Measurements from ENCODE around the gene DMRT1.

DMRT1 gene
- total RNA-seq: 0 reads per million in 2 donors

- DNase-seq: no peak
Observed at GRCh38 chr9:841371-842209, at the start of gene DMRT1. Gene DMRT1 (plus strand): TSS chr9:841697. CDS start chr9:841839, 142 bp downstream.

GRCh38 chr9:792331-793260 lies 48.9 kb upstream of the DMRT1 start:
- DNase-seq: no peak

GRCh38 chr9:794386-794785 lies 47.1 kb upstream of the DMRT1 start:
- DNase-seq: no peak

- DNase-seq: no peak
Observed at GRCh38 chr9:795869-796268, 45.6 kb upstream of the DMRT1 start.

GRCh38 chr9:800591-801150 lies 40.8 kb upstream of the DMRT1 start:
- no peak for DNase-seq

GRCh38 chr9:801399-802071 lies 40.0 kb upstream of the DMRT1 start:
- no peak for DNase-seq

GRCh38 chr9:804026-804425 lies 37.5 kb upstream of the DMRT1 start:
- DNase-seq: no peak

- no peak for DNase-seq
Observed at GRCh38 chr9:805151-805550, 36.3 kb upstream of the DMRT1 start.

GRCh38 chr9:806285-807156 lies 35.0 kb upstream of the DMRT1 start:
- DNase-seq: no peak

- DNase-seq: no peak
Observed at GRCh38 chr9:811106-811531, 30.4 kb upstream of the DMRT1 start.

GRCh38 chr9:818958-819357 lies 22.5 kb upstream of the DMRT1 start:
- DNase-seq: no peak

- DNase-seq: no peak
Observed at GRCh38 chr9:826500-827280, 14.8 kb upstream of the DMRT1 start.

- no peak for DNase-seq
Observed at GRCh38 chr9:840343-840742, 1.2 kb upstream of the DMRT1 start.

- no peak for DNase-seq
Observed at GRCh38 chr9:842635-843426, 1.3 kb downstream of the DMRT1 start.

GRCh38 chr9:843427-843785 lies 1.9 kb downstream of the DMRT1 start:
- DNase-seq: no peak

GRCh38 chr9:846852-847251 lies 5.4 kb downstream of the DMRT1 start:
- DNase-seq: no peak

- no peak for DNase-seq
Observed at GRCh38 chr9:847505-847904, 6.0 kb downstream of the DMRT1 start.

GRCh38 chr9:849431-849830 lies 7.9 kb downstream of the DMRT1 start:
- no peak for DNase-seq

GRCh38 chr9:852539-852938 lies 11.0 kb downstream of the DMRT1 start:
- no peak for DNase-seq

GRCh38 chr9:859251-859650 lies 17.8 kb downstream of the DMRT1 start:
- no peak for DNase-seq
